Stimulated activated CD8-positive, alpha-beta memory T cell treated with anti-CD3 and anti-CD28 coated beads, Interleukin-7, amount 100 ng/mL, for 48 hours (primary cell): ENCODE measurements around the gene OR4D10.
"Not testable (repeated sequence)": the region's sequence is repeated elsewhere in the genome, so short reads cannot be mapped to it uniquely, and the experiment has no call there.

Experiments used
- DNase-seq, 2 donors: peaks; one replicate each; pipeline ENCODE4 v3.0.0-alpha.2; 2020; ENCODE audit warnings: low read depth in 1 of 2; ENCODE audit errors: extremely low read depth in 1 of 2

OR4D10 gene

GRCh38 chr11:59473015-59473414 lies at the start of gene OR4D10:
Gene OR4D10 (plus strand): TSS chr11:59473315. CDS start chr11:59477430, 4,115 bp downstream.
- DNase-seq, result no peak

GRCh38 chr11:59423835-59424234 lies 49.3 kb upstream of the OR4D10 start:
- DNase-seq, result no peak

DNA sequence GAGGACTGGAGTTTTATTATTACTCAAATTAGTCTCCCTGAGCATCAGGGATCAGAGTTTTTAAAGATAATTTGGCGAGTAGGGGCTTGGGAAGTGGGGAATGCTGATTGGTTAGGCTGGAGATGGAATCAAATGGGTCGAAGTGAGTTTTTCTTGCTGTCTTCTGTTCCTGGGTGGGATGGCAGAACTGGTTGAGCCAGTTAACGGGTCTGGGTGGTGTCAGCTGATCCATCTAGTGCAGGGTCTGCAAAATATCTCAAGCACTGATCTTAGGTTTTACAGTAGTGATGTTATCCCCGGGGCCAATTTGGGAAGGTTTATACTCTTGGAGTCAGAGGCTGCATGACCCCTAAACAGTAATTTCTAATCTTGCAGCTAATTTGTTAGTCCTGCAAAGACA lies 48.0 kb upstream of the OR4D10 start:
- DNase-seq, result no peak

DNA sequence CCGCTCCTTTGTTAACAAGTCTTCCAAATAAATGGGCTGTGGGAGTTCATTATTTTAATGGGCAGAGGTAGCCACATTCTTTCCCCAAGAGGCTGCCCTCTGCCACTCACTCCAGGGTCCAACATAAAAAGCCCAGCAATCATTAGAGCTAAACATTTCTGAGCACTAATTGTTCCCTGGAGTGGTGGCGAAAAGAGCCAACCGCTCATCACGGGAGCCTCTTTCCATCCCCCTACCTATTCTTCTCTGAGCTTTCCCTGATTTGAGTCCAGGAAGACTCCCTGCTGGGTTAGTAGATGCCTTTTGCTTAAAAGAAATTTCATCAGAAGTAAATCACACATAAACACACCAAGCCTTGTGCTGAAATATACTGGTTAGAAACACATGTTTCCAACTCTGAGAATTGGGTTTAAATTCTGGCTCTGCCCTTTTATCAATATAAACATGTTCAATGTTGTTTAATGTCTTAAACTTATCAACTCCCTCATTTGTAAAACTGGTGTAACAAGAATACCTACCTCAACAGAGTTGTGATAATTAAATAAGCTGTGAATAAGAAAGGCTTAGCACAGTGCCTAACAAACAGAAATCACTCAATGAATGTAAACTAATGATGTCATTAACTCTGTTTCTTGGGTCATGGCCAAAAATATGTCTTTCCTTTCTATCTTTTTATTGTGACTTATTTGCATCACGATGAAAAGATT lies 46.6 kb upstream of the OR4D10 start, which contains the start of gene OR5A2:
TSS of gene OR5A2 (minus strand) at position 53 of the 707 bp plus-strand sequence. CDS start 3,460 bp downstream, outside the sequence.
- DNase-seq, result no peak

- no peak for DNase-seq
These were observed 46.1 kb upstream of the OR4D10 start for GRCh38 chr11:59427068-59427382.

- peak in 1 of 2 donors; percentile 10 for DNase-seq
These were observed 43.1 kb upstream of the OR4D10 start for GRCh38 chr11:59429924-59430516.

GRCh38 chr11:59436169-59436568 lies 36.9 kb upstream of the OR4D10 start, which contains the start of gene OR5A1:
Gene OR5A1 (plus strand): TSS chr11:59436469. CDS start chr11:59443169, 6,700 bp downstream.
- no peak for DNase-seq

DNA sequence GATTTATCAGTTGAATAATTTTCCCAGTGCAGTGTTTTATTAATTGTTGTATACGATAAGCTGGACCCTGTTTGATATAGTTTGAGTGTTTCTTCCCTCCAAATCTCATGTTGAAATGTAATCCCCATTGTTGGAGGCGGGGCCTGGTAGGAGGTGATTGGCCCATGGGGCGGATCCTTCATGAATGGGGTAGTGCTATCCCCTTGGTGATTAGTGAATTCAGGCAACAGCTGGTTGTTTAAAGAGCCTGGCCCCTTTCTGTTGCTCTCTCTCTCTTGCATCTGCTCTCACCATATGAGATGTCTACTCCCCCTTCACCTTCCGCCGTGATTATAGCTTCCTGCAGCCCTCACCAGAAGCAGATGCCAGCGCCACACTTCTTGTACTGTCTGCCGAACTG lies 35.3 kb upstream of the OR4D10 start:
- no peak for DNase-seq

DNA sequence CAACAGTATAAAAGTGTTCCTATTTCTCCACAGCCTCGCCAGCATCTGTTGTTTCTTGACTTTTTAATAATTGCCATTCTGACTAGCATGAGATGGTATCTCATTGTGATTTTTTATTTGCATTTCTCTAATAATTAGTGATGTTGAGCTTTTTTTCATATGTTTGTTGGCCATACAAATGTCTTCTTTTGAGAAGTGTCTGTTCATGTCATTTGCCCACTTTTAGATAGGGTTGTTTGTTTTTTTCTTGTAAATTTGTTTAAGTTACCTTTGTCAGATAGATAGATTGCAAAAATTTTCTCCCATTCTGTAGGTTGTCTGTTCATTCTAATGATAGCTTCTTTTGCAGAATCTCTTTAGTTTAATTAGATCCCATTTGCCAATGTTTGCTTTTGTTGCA lies 27.5 kb upstream of the OR4D10 start:
- not testable (repeated sequence) for DNase-seq

GRCh38 chr11:59448484-59448883 lies 24.6 kb upstream of the OR4D10 start:
- no peak for DNase-seq

GRCh38 chr11:59456661-59457060 lies 16.5 kb upstream of the OR4D10 start, which contains the start of gene OR4D6:
Gene OR4D6 (plus strand): TSS chr11:59456961. CDS start chr11:59456961, 0 bp downstream.
- no peak for DNase-seq

DNA sequence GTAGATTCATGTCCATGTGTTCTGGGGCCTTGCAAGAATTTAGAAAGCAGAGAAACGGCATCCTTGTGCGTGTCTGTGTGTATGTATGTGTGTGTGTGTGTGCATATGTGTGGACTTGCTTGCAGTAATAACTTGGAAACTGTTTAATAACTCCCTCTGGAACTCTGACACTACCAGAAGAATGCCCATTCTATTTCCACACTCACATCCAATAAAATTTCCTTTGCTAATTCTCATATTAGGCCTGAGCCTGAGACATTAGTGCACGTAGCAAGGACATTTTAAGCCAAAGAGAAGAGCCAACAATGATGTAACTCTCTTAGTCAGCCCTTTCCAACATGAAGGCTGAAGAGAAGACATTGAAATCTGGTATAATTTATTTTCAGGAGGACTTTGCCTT lies 13.2 kb upstream of the OR4D10 start:
- no peak for DNase-seq

GRCh38 chr11:59463190-59463641 lies 9.9 kb upstream of the OR4D10 start:
- no peak for DNase-seq

GRCh38 chr11:59475176-59475575 lies 2.1 kb downstream of the OR4D10 start:
- DNase-seq, result no peak

- DNase-seq, result no peak
These were observed 6.8 kb downstream of the OR4D10 start for GRCh38 chr11:59479906-59480305.

DNA sequence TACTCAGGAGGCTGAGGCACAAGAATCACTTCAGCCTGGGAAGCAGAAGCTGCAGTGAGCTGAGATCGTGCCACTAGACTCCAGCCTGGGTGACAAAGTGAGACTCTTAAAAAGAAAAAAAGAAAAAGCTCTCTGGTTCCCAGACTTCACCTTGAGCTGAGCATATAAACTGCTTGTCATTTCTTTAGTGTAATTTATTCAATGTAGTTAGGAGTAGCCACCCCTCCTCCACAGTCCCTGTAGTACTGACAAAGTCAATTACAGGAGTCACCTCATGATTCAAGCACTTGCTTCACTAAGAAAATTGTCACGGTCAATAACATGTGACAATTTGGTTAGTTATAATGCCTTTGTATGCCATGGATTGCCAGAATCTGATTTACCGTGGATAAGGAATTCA lies 7.2 kb downstream of the OR4D10 start:
- DNase-seq, result no peak

GRCh38 chr11:59501931-59502330 lies 28.8 kb downstream of the OR4D10 start:
- DNase-seq, result no peak

GRCh38 chr11:59503276-59503675 lies 30.2 kb downstream of the OR4D10 start, which contains the start of gene OR4D11:
Gene OR4D11 (plus strand): TSS chr11:59503576. CDS start chr11:59503576, 0 bp downstream.
- DNase-seq, result no peak

- DNase-seq, result no peak
These were observed 38.0 kb downstream of the OR4D10 start, which contains the start of gene OR4D9 for GRCh38 chr11:59510941-59511589. Gene OR4D9 (plus strand): TSS chr11:59511539. CDS start chr11:59514913, 3,374 bp downstream.

GRCh38 chr11:59511675-59512074 lies 38.6 kb downstream of the OR4D10 start:
- DNase-seq, result no peak

DNA sequence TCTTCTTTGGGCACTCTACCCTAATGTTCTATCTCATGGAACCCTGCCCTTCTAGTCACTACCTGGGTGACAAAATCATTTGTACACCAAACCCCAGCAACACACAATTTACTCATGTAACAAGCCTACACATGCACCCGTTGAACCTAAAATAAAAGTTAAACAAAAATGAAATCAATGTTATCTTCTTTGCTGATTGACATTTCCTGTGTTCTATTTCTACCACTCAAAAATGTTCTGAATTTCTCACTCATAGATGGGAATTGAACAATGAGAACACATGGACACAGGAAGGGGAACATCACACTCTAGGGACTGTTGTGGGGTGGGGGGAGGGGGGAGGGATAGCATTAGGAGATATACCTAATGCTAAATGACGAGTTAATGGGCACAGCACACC lies 47.0 kb downstream of the OR4D10 start:
- DNase-seq, result not testable (repeated sequence)

GRCh38 chr11:59520741-59521140 lies 47.6 kb downstream of the OR4D10 start:
- no peak for DNase-seq
